IMR-90 (cell line): ENCODE measurements around the gene FAM98B. TPM values are rescaled to one million over a fixed set of nuclear protein-coding genes. Genes with fewer than 3 reads are reported as not detected.

Experiments
- ATAC-seq: fragments of 200-7000 bp; cut with Tn5 transposase; 2 replicates; pipeline ENCODE4 v1.9.1; 2020; ENCODE audit warnings: low read depth, mild to moderate bottlenecking, moderate library complexity
- BruUV-seq: library from RNA; stranded (reverse); fragments of 400-500 nt; replicated peaks from 2 replicates; lab custom pipeline; 2021; lab: Mats Ljungman, UMichigan
- CTCF ChIA-PET: fragments of 300-600 bp; formaldehyde crosslinking; extraction: SDS; loops from one replicate; lab custom pipeline; 2021; ENCODE audit warnings: antibody characterized with exemption; lab: Yijun Ruan, JAX
- POLR2A ChIA-PET: fragments of 300-600 bp; sonication (Branson Sonifier 250); formaldehyde crosslinking; loops from one replicate; lab custom pipeline; 2022; ENCODE audit warnings: antibody characterized with exemption; ENCODE audit not compliant: unreplicated experiment; lab: Charles Lee
- DNase-seq: peaks from one replicate; pipeline ENCODE4 v3.0.0; 2013
- H2AFZ ChIP-seq: replicated peaks from 2 replicates; pipeline ENCODE3; 2013; ENCODE audit warnings: low read length, mild to moderate bottlenecking; ENCODE audit not compliant: poor library complexity
- H2AK5ac ChIP-seq: 2 replicates; pipeline ENCODE4 v1.6.1; 2013; ENCODE audit warnings: low read depth, low read length, inconsistent platforms
- H2AK9ac ChIP-seq: replicated peaks from 2 replicates; pipeline ENCODE3; 2013; ENCODE audit warnings: mild to moderate bottlenecking, low read depth, low read length, moderate library complexity; ENCODE audit not compliant: poor library complexity
- H2BK120ac ChIP-seq: 2 replicates; pipeline ENCODE4 v1.6.1; 2013; ENCODE audit warnings: low read depth, low read length, inconsistent platforms
- H2BK15ac ChIP-seq: 3 replicates; pipeline ENCODE4 v1.6.1; 2013; ENCODE audit warnings: low read depth, low read length, inconsistent platforms
- H2BK20ac ChIP-seq: 2 replicates; pipeline ENCODE4 v1.6.1; 2013; ENCODE audit warnings: low read depth, mild to moderate bottlenecking, inconsistent platforms, low read length, moderate library complexity
- H2BK5ac ChIP-seq: 2 replicates; pipeline ENCODE4 v1.6.1; 2013; ENCODE audit warnings: mild to moderate bottlenecking, low read depth, low read length, inconsistent platforms; ENCODE audit not compliant: poor library complexity, severe bottlenecking
- H3K14ac ChIP-seq: replicated peaks from 2 replicates; pipeline ENCODE4 v1.6.1; 2013; ENCODE audit warnings: low read depth, low read length, inconsistent platforms
- H3K18ac ChIP-seq: 2 replicates; pipeline ENCODE4 v1.6.1; 2013; ENCODE audit warnings: low read depth, low read length, control low read depth
- H3K23ac ChIP-seq: 2 replicates; pipeline ENCODE4 v1.6.1; 2013; ENCODE audit warnings: low read depth, low read length, inconsistent platforms
- H3K27ac ChIP-seq: 2 replicates; pipeline ENCODE4 v1.5.1; 2013; ENCODE audit warnings: mild to moderate bottlenecking, control low read depth, low read length; ENCODE audit not compliant: insufficient read depth
- H3K27me3 ChIP-seq: 2 replicates; pipeline ENCODE4 v1.6.1; 2013; ENCODE audit warnings: low read length; ENCODE audit not compliant: control insufficient read depth, insufficient read depth
- H3K36me3 ChIP-seq: 2 replicates; pipeline ENCODE4 v1.6.1; 2013; ENCODE audit warnings: low read length, mixed read lengths; ENCODE audit not compliant: control insufficient read depth, insufficient read depth
- H3K4ac ChIP-seq: 2 replicates; pipeline ENCODE4 v1.6.1; 2013; ENCODE audit warnings: low read depth, low read length, inconsistent platforms
- H3K4me1 ChIP-seq: 2 replicates; pipeline ENCODE4 v1.6.1; 2013; ENCODE audit warnings: low read length, mixed read lengths; ENCODE audit not compliant: control insufficient read depth, insufficient read depth
- H3K4me2 ChIP-seq: 2 replicates; pipeline ENCODE4 v1.6.1; 2013; ENCODE audit warnings: low read depth, mild to moderate bottlenecking, control low read depth, low read length, moderate library complexity
- H3K4me3 ChIP-seq: 2 replicates; pipeline ENCODE4 v1.5.1; 2013; ENCODE audit warnings: low read depth, mild to moderate bottlenecking, control low read depth, low read length, moderate library complexity; ENCODE audit not compliant: insufficient read depth
- H3K56ac ChIP-seq: 2 replicates; pipeline ENCODE4 v1.6.1; 2013; ENCODE audit warnings: low read length, inconsistent platforms; ENCODE audit not compliant: insufficient read depth; ENCODE audit errors: extremely low read depth
- H3K79me1 ChIP-seq, 2 experiments: 2 replicates each; pipeline ENCODE4 v1.6.1; 2013; ENCODE audit warnings: low read length in 2 of 2, inconsistent platforms in 1 of 2, low read depth in 1 of 2
- H3K9ac ChIP-seq: 2 replicates; pipeline ENCODE4 v1.6.1; 2013; ENCODE audit warnings: low read depth, low read length, control low read depth
- H3K9me1 ChIP-seq: 2 replicates; pipeline ENCODE4 v1.6.1; 2013; ENCODE audit warnings: low read length, inconsistent platforms; ENCODE audit not compliant: insufficient read depth
- H3K9me3 ChIP-seq: 2 replicates; pipeline ENCODE4 v1.6.1; 2013; ENCODE audit warnings: low read length; ENCODE audit not compliant: control insufficient read depth, insufficient read depth
- H4K20me1 ChIP-seq: 2 replicates; pipeline ENCODE4 v1.6.1; 2013; ENCODE audit warnings: low read length, inconsistent platforms; ENCODE audit not compliant: insufficient read depth
- H4K5ac ChIP-seq: 2 replicates; pipeline ENCODE4 v1.6.1; 2013; ENCODE audit warnings: mild to moderate bottlenecking, low read depth, low read length, control low read depth
- H4K8ac ChIP-seq, 2 experiments: 2 replicates each; pipeline ENCODE4 v1.6.1; 2013; ENCODE audit warnings: low read depth in 2 of 2, low read length in 2 of 2, control low read depth in 1 of 2, inconsistent platforms in 1 of 2
- H4K91ac ChIP-seq: 2 replicates; pipeline ENCODE4 v1.6.1; 2013; ENCODE audit warnings: low read depth, low read length, inconsistent platforms; ENCODE audit not compliant: insufficient read depth
- BHLHE40 ChIP-seq: fragments of 150-350 bp; IDR thresholded peaks from 2 replicates; pipeline ENCODE4 v1.6.1; 2016; ENCODE audit warnings: mild to moderate bottlenecking, low read depth, low read length
- FOS ChIP-seq: fragments of 150-350 bp; IDR thresholded peaks from 2 replicates; pipeline ENCODE4 v1.6.1; 2016; ENCODE audit warnings: low read depth, low read length
- MAFK ChIP-seq: IDR thresholded peaks from 2 replicates; pipeline ENCODE4 v1.6.1; 2012; ENCODE audit warnings: low read depth, low read length, improper control_type of control experiment
- MXI1 ChIP-seq: IDR thresholded peaks from 2 replicates; pipeline ENCODE4 v1.6.1; 2012; ENCODE audit warnings: low read depth, mild to moderate bottlenecking, low read length, moderate library complexity, borderline replicate concordance
- NFE2L2 ChIP-seq: fragments of 150-350 bp; IDR thresholded peaks from 2 replicates; pipeline ENCODE4 v1.6.1; 2016; ENCODE audit warnings: low read depth, mild to moderate bottlenecking, low read length
- POLR2A ChIP-seq: IDR thresholded peaks from 2 replicates; pipeline ENCODE4 v1.6.1; 2012; ENCODE audit warnings: mild to moderate bottlenecking, low read depth, low read length
- SMC3 ChIP-seq: fragments of 150-350 bp; IDR thresholded peaks from 2 replicates; pipeline ENCODE4 v1.6.1; 2016; ENCODE audit warnings: low read depth, mild to moderate bottlenecking, antibody characterized with exemption, low read length, moderate library complexity
- WGBS, 2 experiments: methylation state at CpG; one replicate each; pipeline versions ENCODE4 v1.1.5 to v1.1.7; 2013; ENCODE audit warnings: missing lambda C conversion rate in 2 of 2; ENCODE audit not compliant: insufficient read length in 1 of 2; ENCODE audit errors: extremely low coverage in 2 of 2; 5-methylcytosine and 5-hydroxymethylcytosine counted together
- dilution Hi-C: fragments of 300-500 bp; cut with HindIII; formaldehyde crosslinking; loops from one replicate; pipeline ENCODE4 v1.14.3; 2018; ENCODE audit warnings: low sequenced_read_pairs; ENCODE audit not compliant: unreplicated experiment
- in situ Hi-C: fragments of 300-500 bp; cut with MboI; formaldehyde crosslinking; loops from 3 replicates; pipeline ENCODE4 v1.14.3; 2019; ENCODE audit warnings: low sequenced_read_pairs, inconsistent platforms, mixed read lengths
- intact Hi-C: fragments of 100-400 bp; cut with micrococcal nuclease; formaldehyde crosslinking; loops from 2 replicates; pipeline ENCODE4 v1.10.0; 2022
- polyA plus RNA-seq, 3 experiments: library from polyadenylated mRNA; depleted of rRNA; stranded (reverse); fragments of >200 nt; gene quantifications; 2 replicates each; pipeline ENCODE4 v1.2.3, GENCODE V29; 2012; ENCODE audit warnings: low replicate concordance in 1 of 3
- total RNA-seq: library from RNA; depleted of rRNA; stranded (reverse); fragments of >200 nt; gene quantifications from 2 replicates; pipeline ENCODE4 v1.2.3, GENCODE V29; 2012
- TF ChIP-seq, protein P1 (sequence below): fragments of 150-350 bp; IDR thresholded peaks from 2 replicates; pipeline ENCODE4 v1.6.1; 2016; ENCODE audit warnings: low read depth, mild to moderate bottlenecking, low read length, moderate library complexity, borderline replicate concordance

Gene FAM98B
- total and polyA plus RNA-seq, 2 of the 4 experiments (the other 2 are of a cell fraction) = 2.7 to 12.2 TPM

DNA sequence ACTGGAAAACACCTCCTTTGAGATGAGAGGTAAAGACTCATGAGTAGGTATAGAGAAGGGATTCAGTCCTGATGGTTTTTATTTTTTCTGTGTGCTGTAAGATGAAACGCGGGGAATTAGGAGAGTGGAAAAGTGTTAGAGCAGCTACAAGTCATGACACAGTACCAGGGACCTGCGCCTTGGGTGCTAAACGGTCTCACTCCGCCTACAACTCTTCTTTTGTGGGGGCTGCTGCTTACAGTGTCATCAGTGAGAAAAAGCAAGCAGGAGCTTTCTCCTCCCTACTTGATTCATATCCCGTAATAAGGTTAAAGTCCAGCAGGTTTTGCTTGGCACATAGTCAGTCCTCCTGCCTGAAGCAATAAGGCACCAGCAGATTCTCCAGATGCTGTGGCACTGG lies 71.6 kb downstream of the FAM98B start:
- POLR2A ChIA-PET = no interaction called here
- no peak overlapping the region for H3K9ac ChIP-seq

More for the DNA sequence above, 71.6 kb downstream of the FAM98B start:
- WGBS, 2 experiments = 80% methylated on average over 1 of the region's 6 CpGs; no CpG with 5 or more reads in 1 of the 2 experiments
- intact Hi-C loops = no loop called here
- peaks cover 3% of the 10 kb centered on the region; the same call in 1 of the 2 replicates for H3K4me1 ChIP-seq
- no peak overlapping the region for H3K14ac ChIP-seq
- no peak overlapping the region for H2AFZ ChIP-seq
- H2BK120ac ChIP-seq = no peak overlapping the region
- H3K4me2 ChIP-seq = no peak overlapping the region
- H3K36me3 ChIP-seq = no peaks in the 10 kb centered on the region
- DNase-seq = no peak
- H3K9me3 ChIP-seq = no peaks in the 10 kb centered on the region
- no peak overlapping the region for H2BK20ac ChIP-seq
- no peak overlapping the region for H3K4me3 ChIP-seq
- no peaks in the 10 kb centered on the region for H3K79me1 ChIP-seq
- TF ChIP-seq FOS = no peak
- no peak for TF ChIP-seq MXI1
- no peak for TF ChIP-seq POLR2A
- TF ChIP-seq MAFK = no peak
- no peak for TF ChIP-seq BHLHE40
- no peak for TF ChIP-seq SMC3
- TF ChIP-seq, protein P1, sequence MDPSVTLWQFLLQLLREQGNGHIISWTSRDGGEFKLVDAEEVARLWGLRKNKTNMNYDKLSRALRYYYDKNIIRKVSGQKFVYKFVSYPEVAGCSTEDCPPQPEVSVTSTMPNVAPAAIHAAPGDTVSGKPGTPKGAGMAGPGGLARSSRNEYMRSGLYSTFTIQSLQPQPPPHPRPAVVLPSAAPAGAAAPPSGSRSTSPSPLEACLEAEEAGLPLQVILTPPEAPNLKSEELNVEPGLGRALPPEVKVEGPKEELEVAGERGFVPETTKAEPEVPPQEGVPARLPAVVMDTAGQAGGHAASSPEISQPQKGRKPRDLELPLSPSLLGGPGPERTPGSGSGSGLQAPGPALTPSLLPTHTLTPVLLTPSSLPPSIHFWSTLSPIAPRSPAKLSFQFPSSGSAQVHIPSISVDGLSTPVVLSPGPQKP = no peak
- no peak for TF ChIP-seq NFE2L2
- H2BK15ac ChIP-seq = no peak overlapping the region
- H4K8ac ChIP-seq = no peak overlapping the region
- no peak overlapping the region for H4K91ac ChIP-seq
- ATAC-seq = no peak
- no peak overlapping the region for H2BK5ac ChIP-seq
- H3K27ac ChIP-seq = no peak overlapping the region
- no peak overlapping the region for H4K5ac ChIP-seq
- H2AK9ac ChIP-seq = no peak overlapping the region
- H3K9me1 ChIP-seq = no peaks in the 10 kb centered on the region
- no peaks in the 10 kb centered on the region for H3K27me3 ChIP-seq
- in situ Hi-C loops = no loop called here
- H3K4ac ChIP-seq = no peak overlapping the region
- no peak overlapping the region for H3K18ac ChIP-seq
- CTCF ChIA-PET = no interaction called here
- dilution Hi-C loops = no loop called here
- no TSS peak for BruUV-seq
- no peak overlapping the region for H2AK5ac ChIP-seq
- no peak overlapping the region for H3K56ac ChIP-seq
- H4K20me1 ChIP-seq = no peaks in the 10 kb centered on the region
- H3K23ac ChIP-seq = no peak overlapping the region
